ENCODE results near the gene PIK3C2B.

Gene PIK3C2B

GRCh38 chr1:204477036-204477740, 17.4 kb downstream of the PIK3C2B start:
- no peak for DNase-seq

DNA sequence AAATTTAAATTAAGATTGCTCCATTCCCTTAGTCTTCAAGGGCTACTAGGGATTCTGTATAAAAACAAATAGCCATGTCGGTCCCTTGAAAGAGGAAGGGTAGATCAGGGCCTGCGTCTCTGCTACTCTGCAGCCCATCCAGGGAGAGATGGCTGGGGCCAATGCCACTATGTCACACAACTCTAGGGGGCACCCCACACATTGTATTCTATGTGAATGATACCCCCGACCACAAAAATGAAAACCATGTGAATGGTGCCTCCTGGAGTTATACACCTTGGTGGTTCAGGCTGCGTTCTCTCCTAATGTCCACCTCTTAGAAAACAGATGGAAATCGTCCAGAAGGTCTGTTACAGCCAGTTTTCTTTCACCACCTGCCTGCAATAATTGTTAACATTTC, 18.0 kb downstream of the PIK3C2B start:
- DNase-seq, result no peak

DNA sequence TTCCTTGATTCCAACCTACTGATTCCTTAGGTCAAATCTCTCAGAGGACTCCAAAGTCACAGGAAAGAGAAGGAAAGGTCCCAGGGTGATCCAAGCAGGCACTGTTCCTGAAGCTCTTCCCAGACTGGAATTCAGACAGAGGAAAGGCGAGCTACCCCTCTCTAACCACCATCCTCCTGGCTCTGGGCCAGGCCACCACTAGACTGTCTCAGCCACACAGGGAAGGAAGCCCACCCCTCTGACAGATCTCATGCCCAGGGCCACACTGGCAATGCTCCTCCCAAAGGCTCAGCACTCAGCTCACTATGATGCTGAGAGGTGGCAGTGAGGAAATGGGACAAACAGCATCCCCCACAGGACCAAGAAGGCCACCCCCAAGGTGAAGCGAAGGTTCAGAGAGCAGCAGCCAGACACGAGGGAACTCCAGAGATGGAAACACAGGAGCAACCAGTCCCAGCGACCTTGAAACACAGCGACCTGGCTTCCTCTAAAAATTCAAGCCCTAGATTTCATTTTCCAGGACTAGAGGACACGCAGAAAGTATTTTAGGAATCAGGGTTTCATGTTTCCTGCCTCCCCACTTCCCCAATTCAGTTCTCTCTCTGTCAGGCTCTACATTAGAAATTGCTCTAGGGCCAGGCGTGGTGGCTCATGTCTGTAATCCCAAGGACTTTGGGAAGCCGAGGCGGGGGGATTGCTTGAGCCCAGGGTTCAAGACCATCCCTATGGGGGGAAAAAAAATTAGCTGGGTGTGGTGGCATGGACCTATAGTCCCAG, 18.8 kb downstream of the PIK3C2B start:
- DNase-seq, result no peak

DNA sequence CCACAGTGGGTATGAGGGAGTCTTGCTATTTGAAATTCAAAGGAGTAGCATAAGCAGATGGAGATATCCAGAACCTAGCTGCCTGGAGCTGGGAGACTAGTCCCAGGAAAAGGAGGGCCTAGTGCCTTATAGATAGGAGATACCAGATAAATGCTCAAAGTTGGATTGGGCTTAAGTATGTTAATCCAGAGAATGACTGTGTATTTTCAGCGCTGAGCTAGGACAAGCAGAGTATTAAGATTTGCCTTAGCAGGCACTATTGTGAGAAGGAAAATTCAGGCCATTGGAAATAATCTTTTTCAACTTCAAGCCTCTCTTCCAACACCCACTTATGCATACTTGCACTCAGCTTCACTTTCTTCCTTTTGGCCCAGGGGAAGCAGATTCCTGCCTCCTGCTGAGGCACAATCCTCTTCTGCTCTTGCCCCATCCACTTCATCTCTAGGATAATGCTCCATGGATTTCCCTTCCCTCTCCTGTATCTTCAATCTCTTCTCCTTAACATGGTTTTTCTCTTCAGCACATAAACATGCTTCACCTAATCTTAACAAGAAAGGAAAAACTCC, 21.1 kb downstream of the PIK3C2B start:
- DNase-seq, result no peak

DNA sequence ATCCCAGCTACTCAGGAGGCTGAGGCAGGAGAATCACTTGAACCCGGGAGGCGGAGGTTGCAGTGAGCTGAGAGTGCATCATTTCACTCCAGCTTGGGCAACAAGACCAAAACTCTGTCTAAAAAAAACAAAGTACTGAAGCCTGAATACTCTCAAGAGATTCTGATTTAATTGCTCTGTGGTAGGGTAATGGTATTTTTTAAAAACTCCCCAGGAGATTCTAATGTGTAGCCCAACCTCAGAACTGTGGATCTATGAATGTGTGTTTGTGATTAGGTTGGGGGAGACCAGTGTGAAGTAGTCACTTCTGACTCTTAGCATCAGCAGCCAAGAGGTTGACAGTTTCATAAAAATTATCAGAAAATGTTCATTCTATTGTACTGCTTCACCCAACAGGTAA, 21.9 kb downstream of the PIK3C2B start:
- no peak for DNase-seq

DNA sequence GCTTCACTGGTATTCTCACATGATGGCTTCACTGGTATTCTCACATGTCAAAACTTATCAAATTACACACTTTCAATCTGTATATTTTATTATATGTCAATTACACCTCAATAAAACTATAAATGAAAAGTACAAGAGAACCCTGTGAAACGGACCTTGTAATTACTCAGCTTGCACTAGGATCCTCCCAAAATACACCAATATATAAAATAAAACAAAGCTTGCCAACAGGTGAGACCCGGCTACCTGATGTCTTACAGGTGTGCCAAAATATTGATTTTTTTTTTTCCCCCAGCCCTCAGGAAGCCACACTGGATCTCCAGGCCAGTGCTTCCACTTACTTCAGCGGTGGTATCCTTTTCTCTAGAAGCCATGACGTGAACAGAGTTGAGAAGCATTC, 22.9 kb downstream of the PIK3C2B start:
- no peak for DNase-seq

GRCh38 chr1:204469304-204469703, 25.3 kb downstream of the PIK3C2B start:
- DNase-seq, result no peak

- DNase-seq, result no peak
These were observed 25.8 kb downstream of the PIK3C2B start for GRCh38 chr1:204468766-204469302.

- no peak for DNase-seq
These were observed 26.4 kb downstream of the PIK3C2B start for GRCh38 chr1:204468206-204468605.

DNA sequence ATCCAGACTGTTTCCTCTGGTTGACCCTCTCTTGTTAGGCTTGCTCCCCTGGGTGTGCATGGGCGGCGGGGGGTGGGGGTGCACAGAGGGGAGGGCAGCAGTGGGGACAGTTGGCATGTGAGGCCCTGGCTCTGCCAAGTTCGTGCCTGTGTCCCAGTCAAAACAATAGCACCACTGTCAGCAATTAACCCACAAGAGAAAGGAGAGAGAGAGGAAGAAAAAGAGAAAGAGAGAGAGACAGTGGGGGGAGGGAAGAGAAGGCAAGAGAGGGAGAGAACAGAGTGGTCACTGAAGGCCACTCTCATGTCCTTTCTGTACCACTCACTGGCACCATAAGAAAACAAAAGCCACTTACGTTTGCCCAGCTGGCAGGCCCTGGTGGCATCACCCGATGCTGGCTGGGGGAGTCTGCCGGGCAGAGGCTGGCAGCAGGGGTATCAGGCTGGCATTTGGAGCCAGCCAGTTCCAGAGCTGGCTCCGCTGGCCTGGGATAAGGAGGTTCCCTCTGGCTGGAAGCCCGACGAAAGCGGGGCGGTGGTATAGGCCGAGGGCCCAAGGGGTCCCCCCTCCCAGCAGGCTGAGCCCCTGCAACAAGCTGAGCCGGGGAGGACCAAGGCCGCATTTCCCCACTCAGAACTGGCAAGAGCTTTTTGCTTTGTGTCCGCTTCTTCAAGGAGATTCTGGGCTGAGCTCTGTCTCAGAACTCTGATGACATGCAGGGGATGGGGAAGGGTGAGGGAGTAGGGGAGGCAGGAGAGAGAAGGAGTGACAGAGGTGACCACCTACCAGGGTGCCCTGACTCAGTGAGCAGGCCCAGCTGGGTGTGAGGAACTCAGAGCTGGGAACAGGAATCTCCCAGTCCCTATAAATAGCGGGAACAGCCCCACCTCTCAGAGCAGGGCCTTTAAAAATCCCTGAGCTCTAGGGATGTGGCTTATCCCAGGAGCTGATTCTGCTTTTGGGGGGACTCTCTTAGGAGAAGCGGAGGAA, 27.9 kb downstream of the PIK3C2B start:
- no peak for DNase-seq

- DNase-seq, result no peak
These were observed 28.8 kb downstream of the PIK3C2B start for GRCh38 chr1:204465546-204466415.

- no peak for DNase-seq
These were observed 29.9 kb downstream of the PIK3C2B start for GRCh38 chr1:204464701-204465100.

- DNase-seq, result no peak
These were observed 30.4 kb downstream of the PIK3C2B start for GRCh38 chr1:204464187-204464631.

DNA sequence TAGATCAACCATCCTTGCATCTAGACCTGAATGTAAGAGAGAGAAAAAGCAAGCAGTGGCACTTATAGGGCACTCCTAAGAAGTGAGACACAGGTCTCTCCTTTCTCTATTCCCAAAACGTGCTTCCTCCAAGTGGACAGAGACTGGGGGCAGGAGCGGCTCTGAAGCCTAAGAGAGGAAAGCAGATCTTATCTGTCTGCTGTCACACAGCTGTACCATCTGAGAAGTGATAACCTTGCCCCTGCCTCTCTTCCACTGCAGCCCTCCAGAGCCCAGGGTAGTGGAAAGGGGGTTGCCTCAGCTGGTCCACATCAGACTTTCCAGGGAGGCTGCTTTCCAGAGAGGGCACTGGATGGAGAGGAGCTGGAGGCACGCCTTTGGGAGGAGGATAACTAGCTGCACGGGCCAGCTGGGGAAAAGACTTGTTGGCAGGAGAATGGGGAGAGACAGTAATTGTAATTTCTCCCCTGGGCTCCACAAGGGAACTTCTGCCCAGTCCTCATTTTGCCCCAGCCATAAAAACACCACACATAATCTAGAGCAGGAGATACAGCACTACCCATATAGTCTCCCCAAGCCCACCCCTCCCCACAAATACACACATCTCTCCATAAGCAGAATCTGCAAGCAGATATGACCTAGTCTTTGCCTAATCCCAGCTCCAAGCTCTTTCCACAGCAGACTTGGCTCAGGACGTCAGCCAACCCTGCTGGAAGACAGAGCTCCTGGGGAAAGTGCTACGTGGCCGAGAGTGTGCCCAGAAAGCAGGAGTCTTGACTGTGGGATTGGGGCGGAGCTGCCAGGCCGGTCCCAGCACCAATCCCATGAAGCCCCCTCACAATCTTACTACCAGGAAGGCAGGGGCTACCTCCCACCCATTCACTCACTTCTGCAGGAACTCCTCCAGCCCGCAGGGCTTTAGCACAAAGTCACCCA, 31.2 kb downstream of the PIK3C2B start:
- no peak for DNase-seq

DNA sequence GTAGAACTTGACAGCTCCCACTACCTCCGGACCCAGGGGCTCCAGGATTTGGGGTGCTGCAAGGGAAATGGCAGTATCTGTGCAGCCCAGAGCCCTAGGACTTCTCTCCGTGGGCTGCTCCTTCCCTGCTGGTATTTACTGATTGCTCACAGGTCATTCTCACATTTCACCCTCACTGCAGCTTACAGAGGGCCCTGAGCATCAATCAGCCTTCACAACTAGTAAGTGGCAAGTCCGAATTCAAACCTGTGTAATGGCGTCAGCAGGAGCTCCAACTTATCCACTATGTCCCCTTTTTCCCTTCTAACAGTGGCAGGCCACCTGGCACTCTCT, 32.4 kb downstream of the PIK3C2B start:
- no peak for DNase-seq

DNA sequence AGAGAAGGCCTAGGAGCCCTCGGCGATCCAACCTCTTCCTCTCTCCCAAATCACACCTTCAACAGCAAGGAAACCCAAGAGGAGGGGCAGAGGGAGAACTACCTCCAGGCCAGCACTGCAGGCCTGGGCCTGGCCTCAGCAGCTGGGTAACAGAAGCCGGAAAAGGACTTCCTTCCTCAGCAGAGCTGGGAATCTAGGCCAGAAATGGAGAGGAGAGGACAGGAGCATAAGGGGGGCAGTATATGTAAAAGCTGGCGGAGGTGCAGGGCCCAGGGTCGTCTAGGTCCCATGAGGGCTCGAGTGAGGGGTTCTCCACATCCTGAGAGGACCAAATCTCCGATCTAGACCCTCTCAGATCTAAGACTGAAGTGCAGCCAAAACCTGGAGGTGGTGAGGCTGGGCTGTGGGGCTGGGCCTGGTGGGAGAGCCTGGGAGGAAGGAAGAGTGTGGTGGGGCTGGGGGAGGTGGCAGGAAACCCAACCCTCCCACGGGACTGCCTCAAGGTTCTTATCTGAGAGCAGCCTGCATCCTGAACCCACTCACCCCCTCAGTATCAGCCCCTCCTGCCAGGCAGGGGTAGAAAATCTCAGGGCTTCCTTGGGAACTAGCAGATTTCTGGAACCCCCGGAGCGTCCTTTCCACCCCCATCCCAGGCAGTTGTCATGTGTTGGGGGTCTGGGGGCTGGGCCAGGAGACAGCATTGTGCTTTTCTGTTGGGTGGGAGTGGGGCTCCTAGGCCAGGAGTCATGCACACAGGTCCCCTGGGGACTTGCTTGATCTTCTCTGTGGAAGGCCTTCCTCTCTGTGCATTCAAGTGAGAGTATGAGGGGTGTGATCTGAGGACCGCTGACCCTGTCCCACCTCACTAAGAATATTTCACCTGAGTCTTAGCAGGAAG, 33.0 kb downstream of the PIK3C2B start:
- DNase-seq, result no peak

DNA sequence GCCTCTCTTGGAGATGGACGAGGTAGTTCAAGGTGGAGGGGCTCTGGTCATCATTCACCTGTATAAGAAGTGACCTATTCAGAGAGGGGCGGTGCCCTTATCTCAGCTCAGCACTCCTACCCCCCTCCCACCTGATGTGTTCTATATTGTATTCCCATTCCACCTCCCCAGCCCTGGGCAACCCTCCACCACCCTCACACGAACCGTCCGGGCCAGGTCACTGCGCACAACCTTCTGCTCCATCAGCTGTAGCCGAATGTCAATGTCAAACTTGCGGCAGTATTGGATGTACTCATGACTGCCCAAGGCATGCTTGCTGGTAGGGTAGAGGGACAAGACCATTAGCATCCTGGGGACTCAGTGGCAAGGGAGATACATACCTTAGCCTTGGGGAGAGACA, 34.3 kb downstream of the PIK3C2B start:
- DNase-seq, result no peak

- DNase-seq, result no peak
These were observed 34.9 kb downstream of the PIK3C2B start for GRCh38 chr1:204459706-204460105.

DNA sequence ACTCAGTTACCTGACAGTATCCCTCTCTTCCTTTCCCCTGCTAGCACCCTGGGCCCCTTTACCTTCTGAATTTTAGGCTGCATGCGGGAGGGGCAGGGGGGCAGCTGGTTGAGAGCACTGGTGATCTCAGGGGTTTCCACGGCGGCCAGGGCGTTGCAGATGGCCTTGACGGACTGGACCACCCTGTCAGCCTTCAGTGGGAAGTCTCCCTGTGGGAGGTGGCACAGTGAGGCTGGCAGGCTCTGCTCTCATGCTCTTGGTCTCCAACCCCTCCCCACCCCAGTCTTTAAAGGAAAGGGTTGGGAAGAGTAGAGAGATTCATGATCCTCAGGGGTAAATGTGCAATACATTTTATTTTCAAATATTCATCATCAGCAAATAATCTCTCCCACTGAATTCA, 36.9 kb downstream of the PIK3C2B start:
- DNase-seq, result no peak

All from GOT3 (cell line).